ENCODE data around the gene CYB561.

GRCh38 chr17:63474586-63475460, 28.7 kb upstream of the CYB561 start:
- TF ChIP-seq CTCF (IDR thresholded peaks at IDR 0.05) (no peak), USF1 (CRISPR knock-in tag; IDR thresholded peaks at IDR 0.05) (no peak), ZNF121 (CRISPR knock-in tag; IDR thresholded peaks at IDR 0.05) (no peak), FOXJ3 (CRISPR knock-in tag; IDR thresholded peaks at IDR 0.05; ENCODE audit: borderline replicate concordance) (no peak)
- TF ChIP-seq, protein P1, sequence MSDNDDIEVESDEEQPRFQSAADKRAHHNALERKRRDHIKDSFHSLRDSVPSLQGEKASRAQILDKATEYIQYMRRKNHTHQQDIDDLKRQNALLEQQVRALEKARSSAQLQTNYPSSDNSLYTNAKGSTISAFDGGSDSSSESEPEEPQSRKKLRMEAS (CRISPR knock-in tag; IDR thresholded peaks at IDR 0.05) = no peak
- TF ChIP-seq, protein P2, sequence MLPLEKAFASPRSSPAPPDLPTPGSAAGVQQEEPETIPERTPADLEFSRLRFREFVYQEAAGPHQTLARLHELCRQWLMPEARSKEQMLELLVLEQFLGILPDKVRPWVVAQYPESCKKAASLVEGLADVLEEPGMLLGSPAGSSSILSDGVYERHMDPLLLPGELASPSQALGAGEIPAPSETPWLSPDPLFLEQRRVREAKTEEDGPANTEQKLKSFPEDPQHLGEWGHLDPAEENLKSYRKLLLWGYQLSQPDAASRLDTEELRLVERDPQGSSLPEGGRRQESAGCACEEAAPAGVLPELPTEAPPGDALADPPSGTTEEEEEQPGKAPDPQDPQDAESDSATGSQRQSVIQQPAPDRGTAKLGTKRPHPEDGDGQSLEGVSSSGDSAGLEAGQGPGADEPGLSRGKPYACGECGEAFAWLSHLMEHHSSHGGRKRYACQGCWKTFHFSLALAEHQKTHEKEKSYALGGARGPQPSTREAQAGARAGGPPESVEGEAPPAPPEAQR (CRISPR knock-in tag; IDR thresholded peaks at IDR 0.05) = no peak
- TF ChIP-seq, protein P3, sequence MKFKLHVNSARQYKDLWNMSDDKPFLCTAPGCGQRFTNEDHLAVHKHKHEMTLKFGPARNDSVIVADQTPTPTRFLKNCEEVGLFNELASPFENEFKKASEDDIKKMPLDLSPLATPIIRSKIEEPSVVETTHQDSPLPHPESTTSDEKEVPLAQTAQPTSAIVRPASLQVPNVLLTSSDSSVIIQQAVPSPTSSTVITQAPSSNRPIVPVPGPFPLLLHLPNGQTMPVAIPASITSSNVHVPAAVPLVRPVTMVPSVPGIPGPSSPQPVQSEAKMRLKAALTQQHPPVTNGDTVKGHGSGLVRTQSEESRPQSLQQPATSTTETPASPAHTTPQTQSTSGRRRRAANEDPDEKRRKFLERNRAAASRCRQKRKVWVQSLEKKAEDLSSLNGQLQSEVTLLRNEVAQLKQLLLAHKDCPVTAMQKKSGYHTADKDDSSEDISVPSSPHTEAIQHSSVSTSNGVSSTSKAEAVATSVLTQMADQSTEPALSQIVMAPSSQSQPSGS (CRISPR knock-in tag; IDR thresholded peaks at IDR 0.05; ENCODE audit: borderline replicate concordance, low read depth) = no peak
- TF ChIP-seq, protein P4, sequence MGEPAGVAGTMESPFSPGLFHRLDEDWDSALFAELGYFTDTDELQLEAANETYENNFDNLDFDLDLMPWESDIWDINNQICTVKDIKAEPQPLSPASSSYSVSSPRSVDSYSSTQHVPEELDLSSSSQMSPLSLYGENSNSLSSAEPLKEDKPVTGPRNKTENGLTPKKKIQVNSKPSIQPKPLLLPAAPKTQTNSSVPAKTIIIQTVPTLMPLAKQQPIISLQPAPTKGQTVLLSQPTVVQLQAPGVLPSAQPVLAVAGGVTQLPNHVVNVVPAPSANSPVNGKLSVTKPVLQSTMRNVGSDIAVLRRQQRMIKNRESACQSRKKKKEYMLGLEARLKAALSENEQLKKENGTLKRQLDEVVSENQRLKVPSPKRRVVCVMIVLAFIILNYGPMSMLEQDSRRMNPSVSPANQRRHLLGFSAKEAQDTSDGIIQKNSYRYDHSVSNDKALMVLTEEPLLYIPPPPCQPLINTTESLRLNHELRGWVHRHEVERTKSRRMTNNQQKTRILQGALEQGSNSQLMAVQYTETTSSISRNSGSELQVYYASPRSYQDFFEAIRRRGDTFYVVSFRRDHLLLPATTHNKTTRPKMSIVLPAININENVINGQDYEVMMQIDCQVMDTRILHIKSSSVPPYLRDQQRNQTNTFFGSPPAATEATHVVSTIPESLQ (CRISPR knock-in tag; IDR thresholded peaks at IDR 0.05) = no peak
- TF ChIP-seq, protein P5, sequence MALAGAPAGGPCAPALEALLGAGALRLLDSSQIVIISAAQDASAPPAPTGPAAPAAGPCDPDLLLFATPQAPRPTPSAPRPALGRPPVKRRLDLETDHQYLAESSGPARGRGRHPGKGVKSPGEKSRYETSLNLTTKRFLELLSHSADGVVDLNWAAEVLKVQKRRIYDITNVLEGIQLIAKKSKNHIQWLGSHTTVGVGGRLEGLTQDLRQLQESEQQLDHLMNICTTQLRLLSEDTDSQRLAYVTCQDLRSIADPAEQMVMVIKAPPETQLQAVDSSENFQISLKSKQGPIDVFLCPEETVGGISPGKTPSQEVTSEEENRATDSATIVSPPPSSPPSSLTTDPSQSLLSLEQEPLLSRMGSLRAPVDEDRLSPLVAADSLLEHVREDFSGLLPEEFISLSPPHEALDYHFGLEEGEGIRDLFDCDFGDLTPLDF (CRISPR knock-in tag; IDR thresholded peaks at IDR 0.05) = no peak

All from WTC11 (cell line).